ENCODE measurements around the gene TSPAN5.

The TSPAN5 gene

DNA sequence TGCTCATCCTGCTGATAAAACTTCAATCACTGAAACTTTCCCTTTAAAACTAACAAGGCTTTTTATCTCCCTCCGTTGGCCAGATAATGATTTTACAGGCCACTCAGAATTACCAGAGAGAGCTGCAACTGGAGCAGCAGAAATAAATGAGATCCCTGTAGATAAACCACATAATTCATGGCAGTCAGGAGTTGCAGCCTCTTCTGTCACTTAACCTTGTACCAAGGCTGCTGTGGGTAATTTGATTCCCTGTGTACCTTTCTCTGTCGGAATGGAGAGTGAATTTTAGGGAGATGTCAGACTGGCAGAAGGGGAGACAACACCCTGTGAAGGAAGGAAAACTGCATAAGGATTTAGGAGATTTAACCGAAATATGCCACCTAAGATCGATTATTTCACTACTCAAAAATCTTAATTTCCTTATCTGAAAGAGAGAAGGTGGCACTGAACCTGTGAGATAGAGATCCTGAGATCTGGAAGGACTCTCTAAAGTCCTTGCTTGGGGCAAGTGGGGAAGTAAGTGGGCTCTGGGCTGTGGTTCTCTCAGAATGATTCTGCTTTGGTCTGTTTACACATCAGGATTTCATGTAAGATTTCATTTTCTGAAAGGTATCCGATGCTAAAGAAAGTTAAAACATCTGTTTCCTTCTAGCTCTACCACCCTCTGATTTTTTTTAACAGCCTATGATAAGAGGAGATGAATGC is 14.3 kb upstream of the TSPAN5 start:
- DNase-seq, result no peak

DNA sequence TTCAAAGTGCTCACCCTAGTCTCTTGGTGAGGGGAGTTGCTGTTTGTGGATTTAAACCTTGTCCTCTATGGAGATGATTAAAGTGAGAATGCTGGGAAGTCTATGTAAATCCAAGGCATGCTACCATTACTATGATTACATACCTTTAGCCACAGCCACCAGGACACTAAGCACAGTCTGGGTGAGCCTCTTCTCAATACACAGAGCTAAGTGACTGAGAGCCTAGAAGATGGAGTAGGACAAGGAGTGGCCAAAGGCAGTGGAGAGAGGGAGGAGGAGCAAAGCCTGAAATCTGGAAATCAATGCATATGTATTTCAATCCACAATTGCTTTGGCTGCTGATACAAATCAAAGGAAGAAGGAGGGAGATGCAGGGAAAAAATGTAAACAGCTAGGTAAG is 12.7 kb upstream of the TSPAN5 start:
- DNase-seq, result no peak

DNA sequence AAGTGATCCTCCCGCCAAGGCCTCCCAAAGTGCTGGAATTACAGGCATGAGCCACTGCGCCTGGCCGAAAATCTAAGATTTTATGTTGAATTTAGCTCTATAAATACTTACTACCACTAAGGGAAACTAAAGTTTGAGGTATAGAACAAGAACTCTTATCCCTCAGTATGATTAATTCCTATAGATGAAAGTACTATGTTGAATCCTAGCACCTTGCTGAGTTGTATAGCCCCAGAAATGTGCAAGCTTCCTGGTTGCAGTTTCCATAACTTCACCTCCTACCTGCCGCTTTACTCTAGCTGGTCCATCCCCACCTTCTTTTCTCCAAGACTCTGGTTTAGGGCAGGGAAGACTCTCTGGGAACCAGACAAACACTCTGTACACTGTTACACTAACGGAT is 11.8 kb upstream of the TSPAN5 start:
- no peak for DNase-seq

GRCh38 chr4:98669577-98669976 is 11.2 kb upstream of the TSPAN5 start:
- no peak for DNase-seq

GRCh38 chr4:98664959-98665358 is 6.5 kb upstream of the TSPAN5 start:
- no peak for DNase-seq

- DNase-seq, result no peak
These were observed 5.0 kb upstream of the TSPAN5 start for GRCh38 chr4:98663226-98664006.

- DNase-seq, result peak; percentile 20
These were observed 4.3 kb upstream of the TSPAN5 start for GRCh38 chr4:98662626-98663225.

DNA sequence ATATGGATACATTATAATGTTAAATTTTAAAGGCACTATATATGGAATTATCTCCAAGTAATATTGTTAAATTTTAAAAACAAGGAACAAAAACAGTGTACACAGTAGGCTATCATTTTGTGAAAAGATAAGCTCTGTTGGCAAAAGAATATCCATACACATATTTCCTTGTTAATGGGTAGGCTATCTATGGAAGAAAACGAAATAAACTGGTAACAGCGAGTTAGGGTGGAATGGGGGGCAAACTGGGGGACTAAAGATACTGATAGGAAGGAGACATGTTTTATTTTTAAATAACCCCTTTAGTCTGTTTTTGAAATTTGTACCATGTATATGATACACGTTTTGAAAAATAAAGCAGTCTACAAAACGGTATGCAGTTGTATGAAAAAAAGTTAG is 3.6 kb upstream of the TSPAN5 start:
- DNase-seq, result no peak

DNA sequence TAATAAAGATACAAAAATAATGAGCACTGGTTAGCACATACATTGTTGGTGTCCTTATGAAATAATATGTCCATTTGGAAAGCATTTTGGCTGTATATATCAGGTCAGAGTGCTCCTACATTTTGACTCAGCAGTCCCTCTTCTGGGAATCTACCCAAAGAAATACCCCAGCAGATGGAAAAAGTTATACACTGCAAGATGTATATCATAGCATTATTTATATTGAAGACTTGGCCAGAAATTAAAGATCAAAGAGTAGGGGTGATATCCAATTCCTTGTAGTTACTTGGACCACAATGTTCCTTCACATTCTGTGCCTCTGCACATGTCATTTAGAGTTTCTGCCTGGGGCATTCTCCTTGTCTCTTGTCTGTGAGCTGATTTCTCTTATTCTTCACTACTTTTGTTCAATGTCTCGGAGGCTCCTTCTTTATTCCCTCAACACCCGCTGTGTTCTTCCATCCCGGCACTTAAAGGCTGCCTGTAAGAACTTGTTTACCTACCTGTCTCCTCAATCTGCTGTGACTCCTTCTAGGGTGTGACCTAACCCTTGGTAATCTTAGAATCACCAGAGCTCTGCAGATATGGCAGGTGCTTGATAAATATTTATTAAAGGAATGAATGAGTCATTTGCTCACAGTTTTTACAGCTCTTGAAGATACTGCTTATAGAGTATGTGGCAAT is 3.1 kb upstream of the TSPAN5 start:
- no peak for DNase-seq

- DNase-seq, result no peak
These were observed 1.5 kb upstream of the TSPAN5 start for GRCh38 chr4:98659741-98660462.

DNA sequence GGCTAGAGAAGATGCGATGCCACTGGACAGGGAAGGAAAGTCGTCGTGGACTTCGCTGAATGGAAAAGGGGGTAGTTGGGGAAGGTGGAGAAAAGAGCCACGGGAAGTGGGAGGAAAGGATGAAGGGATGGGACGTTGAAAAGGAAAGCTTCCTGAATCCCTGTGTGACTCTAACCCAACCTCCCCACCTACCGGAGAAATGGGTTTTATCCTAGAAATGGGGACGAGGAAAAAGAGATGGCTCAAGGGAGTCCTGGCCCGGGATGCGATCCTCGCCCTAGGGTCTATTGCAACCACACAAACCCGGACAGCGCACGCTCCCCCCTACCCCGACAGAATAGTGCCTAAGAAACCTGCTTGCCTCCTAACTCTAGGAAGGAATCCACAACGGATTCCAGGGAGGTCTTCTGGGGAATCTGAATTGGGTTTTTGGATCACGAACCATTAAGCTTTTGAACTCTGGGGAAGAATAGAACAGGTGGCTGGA is 738 bp upstream of the TSPAN5 start:
- no peak for DNase-seq

DNA sequence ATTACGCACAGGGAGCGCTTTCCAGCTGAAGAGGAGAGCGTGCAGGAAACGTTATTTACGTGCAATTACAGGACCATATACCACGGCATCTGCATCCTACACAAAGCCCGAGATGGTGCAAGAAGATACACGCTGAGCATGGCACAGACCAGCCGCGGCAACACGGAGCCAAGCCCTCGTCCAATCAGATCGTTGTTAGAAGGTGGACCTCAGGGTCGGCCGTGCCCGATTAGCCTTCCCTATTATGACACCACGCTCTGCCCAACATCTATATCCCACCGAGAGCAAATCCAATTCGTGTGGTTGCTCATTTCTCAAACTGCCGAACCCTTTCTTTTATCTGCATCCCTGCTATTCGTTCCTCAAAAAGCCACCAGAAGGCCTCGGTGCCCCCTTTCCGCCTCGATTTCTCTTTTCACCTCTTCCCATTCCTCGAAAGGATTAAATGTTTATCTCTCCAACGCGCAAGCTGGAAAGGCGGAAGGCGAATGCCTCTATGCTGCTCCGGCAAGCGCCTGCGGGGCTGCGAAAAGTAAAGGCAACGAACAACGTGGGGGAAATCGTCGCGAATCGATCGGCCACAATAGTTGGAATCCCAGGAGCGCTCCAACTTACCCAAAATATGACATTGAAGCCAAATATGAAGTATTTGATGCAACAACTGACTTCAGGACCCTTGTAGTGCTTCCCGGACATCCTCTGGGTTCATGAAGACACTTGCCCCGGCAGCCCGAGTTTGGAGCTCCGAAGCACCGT is 702 bp downstream of the TSPAN5 start:
- peak; percentile 89 for DNase-seq

GRCh38 chr4:98656886-98657285 is 1.5 kb downstream of the TSPAN5 start:
- peak; percentile 50 for DNase-seq

- peak; percentile 54 for DNase-seq
These were observed 2.0 kb downstream of the TSPAN5 start for GRCh38 chr4:98656443-98656842.

DNA sequence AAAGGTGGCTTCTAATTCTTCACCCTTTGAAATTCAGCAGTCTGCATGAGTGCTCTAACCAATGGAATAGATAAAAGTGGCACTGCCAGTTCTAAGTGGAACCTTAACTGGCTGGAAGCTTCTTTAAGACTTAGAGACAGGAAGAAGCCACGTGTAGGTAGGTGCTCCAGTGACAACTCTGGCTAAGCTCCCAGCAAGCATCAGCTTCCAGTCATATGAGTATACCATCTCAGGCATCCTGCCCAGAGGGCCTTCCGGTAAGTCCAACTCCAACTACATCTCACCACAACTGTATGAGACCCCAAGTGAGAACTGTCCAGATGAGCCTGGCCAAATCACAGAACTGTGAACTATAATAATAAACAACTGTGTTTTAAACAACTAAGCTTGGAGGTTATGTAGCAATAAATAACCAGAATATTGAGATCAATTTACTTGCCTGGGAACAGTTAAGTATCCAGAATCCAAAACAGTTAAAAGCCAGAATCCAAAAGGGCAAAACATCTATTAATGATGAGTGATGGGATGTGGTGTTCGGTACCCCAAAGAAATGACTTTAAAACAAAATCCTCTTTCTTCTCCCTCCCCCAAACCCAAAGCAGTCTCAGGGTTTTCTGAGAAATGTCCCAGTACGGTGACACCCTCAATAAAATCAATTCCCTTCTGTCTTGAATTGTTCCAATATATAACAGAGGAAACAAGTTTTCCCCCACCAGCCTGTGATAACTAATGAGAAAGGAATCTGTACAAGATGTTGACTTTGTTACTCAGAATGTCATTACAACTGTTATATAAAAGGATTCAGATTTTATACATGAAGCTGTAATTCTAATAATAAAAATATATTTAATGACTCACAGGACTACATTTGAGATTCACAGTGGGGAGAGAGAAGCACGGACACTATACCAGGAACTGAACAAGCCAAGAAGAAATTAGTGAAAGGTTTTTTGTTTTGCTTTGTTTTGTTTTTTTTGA is 4.2 kb downstream of the TSPAN5 start:
- no peak for DNase-seq

DNA sequence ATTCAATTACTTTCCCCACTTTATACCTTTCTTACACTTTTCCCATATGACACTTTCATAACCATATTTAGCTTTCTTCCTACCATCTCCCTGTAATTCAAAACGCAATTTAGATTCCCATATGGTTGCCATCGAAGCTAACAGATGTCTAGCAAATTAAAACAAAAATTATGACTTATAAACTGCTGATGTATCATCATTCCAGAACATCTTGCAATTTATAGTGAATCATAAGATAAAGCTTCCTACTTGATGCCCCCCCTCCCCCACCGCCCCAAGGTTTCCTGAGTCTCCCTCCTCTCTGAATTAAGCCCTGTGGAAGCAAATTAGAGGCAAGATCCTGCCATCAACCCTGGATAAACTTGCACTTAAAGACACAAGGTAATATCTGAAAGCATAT is 5.4 kb downstream of the TSPAN5 start:
- DNase-seq, result no peak

DNA sequence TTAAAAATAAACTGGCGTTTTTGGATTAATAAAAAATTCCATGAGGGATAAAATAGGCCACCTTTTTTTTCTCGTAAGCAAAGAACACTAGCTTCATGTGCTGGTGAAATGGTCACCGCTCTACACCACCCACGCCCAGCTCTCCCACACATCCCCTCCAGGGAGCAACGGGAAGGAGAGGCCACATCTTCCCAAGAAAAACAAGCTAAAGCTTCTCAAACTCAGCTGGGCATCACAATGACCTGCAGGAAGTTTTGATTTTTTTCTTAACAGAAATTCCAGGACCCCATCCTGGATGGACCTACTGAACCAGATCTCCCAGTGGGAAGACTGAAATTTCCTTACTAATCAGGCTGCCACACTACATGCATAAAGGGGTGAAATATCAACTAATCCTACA is 9.8 kb downstream of the TSPAN5 start:
- DNase-seq, result no peak

DNA sequence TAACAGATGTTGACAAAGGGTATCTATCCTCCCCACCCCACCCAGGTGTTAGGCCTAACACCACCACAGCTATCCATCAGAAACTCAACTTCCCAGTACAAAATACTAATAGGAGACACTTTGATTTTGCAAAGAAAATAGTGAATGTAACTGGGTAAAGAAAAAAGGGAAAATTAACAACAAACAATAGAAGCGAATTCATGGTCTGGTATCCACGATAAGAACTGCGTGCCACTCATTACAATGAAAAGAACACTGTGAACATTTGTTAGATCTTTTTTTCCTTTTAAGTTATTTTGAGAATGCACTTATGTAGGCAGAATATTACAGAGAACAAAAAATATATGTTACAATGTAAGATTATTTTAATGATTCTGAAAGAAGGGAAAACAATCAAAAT is 12.0 kb downstream of the TSPAN5 start:
- no peak for DNase-seq

- no peak for DNase-seq
These were observed 12.9 kb downstream of the TSPAN5 start for GRCh38 chr4:98645527-98645926.

- no peak for DNase-seq
These were observed 14.7 kb downstream of the TSPAN5 start for GRCh38 chr4:98643755-98644154.

- no peak for DNase-seq
These were observed 15.4 kb downstream of the TSPAN5 start for GRCh38 chr4:98642991-98643426.

Data from retina (tissue), 1 donor.